Breast epithelium (tissue), 3 donors: ENCODE data around the gene NBPF11.
"Not testable (repeated sequence)": the region's sequence is repeated elsewhere in the genome, so short reads cannot be mapped to it uniquely, and the experiment has no call there.

Source experiments
- CTCF ChIP-seq, 3 donors: fragments of 450-650 bp; IDR thresholded peaks; one replicate each; pipeline ENCODE4 v1.5.1; 2016 to 2017; ENCODE audit warnings: antibody characterized with exemption in 3 of 3, mild to moderate bottlenecking in 3 of 3, moderate library complexity in 3 of 3
- POLR2A ChIP-seq: fragments of 450-650 bp; IDR thresholded peaks from one replicate; pipeline ENCODE4 v1.6.1; 2016; ENCODE audit warnings: antibody characterized with exemption, mild to moderate bottlenecking, moderate library complexity
- POLR2AphosphoS5 ChIP-seq, 3 donors: sonication (generic); formaldehyde crosslinking; IDR thresholded peaks; one replicate each; pipeline ENCODE4 v1.6.1; 2017; ENCODE audit warnings: antibody characterized with exemption in 3 of 3

- not testable (repeated sequence) for TF ChIP-seq POLR2AphosphoS5 (IDR thresholded peaks at IDR 0.05); POLR2A; CTCF (IDR thresholded peaks at IDR 0.05)
These were observed 74.0 kb downstream of the NBPF11 start for GRCh38 chr1:148078090-148078489.
